Erythroblast (primary cell): ENCODE measurements around the gene MAP7D2.

ENCODE experiments used
- DNase-seq, 2 experiments: peaks; one replicate each; lab custom pipeline; 2025; lab: John Stamatoyannopoulos, UW
- GATA1 ChIP-seq: IDR thresholded peaks from 2 replicates; pipeline ENCODE4 v1.6.1; 2011; ENCODE audit warnings: low read depth, mild to moderate bottlenecking, control low read depth, low read length, moderate library complexity
- POLR2A ChIP-seq: IDR thresholded peaks from 2 replicates; pipeline ENCODE4 v1.6.1; 2011; ENCODE audit warnings: mild to moderate bottlenecking, low read length

MAP7D2 gene

GRCh38 chrX:20067709-20068561, 48.8 kb downstream of the MAP7D2 start:
- TF ChIP-seq GATA1: no peak
- no peak for TF ChIP-seq POLR2A
- peak in 1 of 2 experiments; percentile 9 for DNase-seq

- DNase-seq: peak; percentile 20 to 43
- TF ChIP-seq POLR2A: no peak
- no peak for TF ChIP-seq GATA1
These were observed 49.6 kb downstream of the MAP7D2 start for GRCh38 chrX:20066968-20067708.

- no peak for TF ChIP-seq GATA1
- TF ChIP-seq POLR2A: no peak
- peak; percentile 12 to 19 for DNase-seq
These were observed 52.9 kb downstream of the MAP7D2 start for GRCh38 chrX:20063716-20064351.

- TF ChIP-seq GATA1: no peak
- TF ChIP-seq POLR2A: no peak
- no peak for DNase-seq
These were observed 53.6 kb downstream of the MAP7D2 start for GRCh38 chrX:20063153-20063552.

DNA sequence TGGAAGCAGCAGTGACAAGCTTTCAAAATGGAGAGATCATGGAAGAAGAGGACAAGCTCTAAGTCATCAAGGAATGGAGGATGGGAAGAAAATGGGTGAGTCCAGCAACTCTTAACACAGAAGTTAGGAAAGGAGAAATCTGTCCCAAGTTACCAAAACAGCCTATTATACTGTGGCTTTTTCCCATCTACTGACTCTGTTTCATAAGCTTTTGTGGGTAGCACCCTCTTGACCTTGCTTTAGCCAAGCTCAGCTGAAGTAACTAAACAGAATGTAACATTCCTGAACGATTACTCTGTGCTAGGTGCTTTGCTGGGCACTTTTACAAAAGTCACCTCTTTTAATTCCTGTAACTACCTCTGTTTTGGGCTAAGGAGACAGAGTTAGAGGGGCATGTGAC, 54.9 kb downstream of the MAP7D2 start:
- DNase-seq: no peak
- TF ChIP-seq POLR2A (no peak), GATA1 (no peak)

DNA sequence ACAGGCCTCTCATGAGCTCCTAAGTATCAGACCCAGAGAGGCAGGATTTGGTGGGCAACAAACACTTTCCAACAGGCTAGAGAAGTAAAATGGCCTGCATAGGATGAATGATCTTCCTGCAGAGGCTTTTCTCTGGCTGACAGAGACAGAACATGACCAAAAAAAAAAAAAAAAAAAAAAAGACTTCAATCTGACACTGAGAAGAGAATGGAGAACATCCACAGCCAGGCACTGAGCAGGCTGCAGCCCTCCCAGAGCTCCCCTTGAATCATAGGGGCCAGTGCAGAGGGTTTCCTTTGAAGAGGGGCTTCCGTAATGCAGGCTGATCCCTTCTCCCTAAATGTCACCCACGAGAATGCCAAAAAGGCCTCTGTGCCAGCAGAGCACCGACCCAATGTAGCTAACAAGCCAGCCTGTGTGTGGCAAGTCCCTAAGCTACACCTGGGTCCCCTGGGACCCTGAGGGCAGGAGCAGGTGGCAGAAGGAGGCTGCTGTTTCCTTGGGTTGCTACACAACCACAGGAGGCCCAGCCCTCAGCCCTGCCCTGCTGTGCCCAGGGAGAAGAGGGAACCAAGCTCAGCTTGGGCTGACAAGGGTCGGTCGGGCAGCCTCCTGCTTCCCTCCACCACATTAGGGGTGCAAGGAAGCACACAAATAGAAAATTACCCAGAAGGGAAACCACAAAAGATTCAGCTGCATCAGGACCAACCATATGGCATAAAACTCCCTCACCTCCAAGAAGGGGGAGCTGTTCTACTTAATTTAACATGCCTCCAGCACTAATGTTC, 55.6 kb downstream of the MAP7D2 start:
- no peak for DNase-seq
- TF ChIP-seq POLR2A: no peak

GRCh38 chrX:20059467-20060128, 57.1 kb downstream of the MAP7D2 start:
- TF ChIP-seq GATA1 (no peak), POLR2A (no peak)
- no peak for DNase-seq

- TF ChIP-seq GATA1: no peak
- TF ChIP-seq POLR2A: no peak
These were observed 59.2 kb downstream of the MAP7D2 start for GRCh38 chrX:20057479-20057878.

DNA sequence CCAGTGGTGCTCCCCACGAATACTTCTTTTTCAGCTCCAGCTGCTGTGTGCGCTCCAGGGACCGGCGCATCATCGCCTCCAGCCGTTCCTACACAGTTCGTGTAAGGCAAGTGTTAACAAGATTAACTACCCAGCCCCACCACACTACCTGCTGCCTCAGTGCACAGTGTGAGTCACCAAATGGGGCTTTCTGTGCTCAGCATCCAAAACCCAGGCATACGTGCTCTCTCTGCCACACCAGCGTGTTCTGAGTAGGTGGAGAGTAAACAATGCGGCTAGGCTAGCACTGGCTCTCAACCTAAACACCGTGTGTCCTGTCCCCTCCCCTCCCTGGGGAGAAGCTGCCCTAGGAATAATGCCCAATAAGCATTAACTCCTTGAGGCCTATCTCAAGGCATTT, 60.0 kb downstream of the MAP7D2 start:
- TF ChIP-seq GATA1: no peak
- no peak for DNase-seq

More at GRCh38 chrX:20057479-20057878, 59.2 kb downstream of the MAP7D2 start:
- no peak for DNase-seq

GRCh38 chrX:20053537-20053936, 63.2 kb downstream of the MAP7D2 start:
- TF ChIP-seq GATA1 (no peak), POLR2A (no peak)
- no peak for DNase-seq

GRCh38 chrX:20046864-20047263, 69.8 kb downstream of the MAP7D2 start:
- DNase-seq: no peak
- TF ChIP-seq GATA1 (no peak), POLR2A (no peak)

- DNase-seq: no peak
- TF ChIP-seq GATA1: no peak
- no peak for TF ChIP-seq POLR2A
These were observed 70.5 kb downstream of the MAP7D2 start for GRCh38 chrX:20046223-20046622.

- TF ChIP-seq GATA1 (no peak), POLR2A (no peak)
- no peak for DNase-seq
These were observed 74.5 kb downstream of the MAP7D2 start for GRCh38 chrX:20042221-20042620.
